DOHH2 (cell line): ENCODE results near the gene GXYLT2.

Experiments used
- EZH2phosphoT487 ChIP-seq: fragments of 200-600 bp; sonication (generic); IDR thresholded peaks from 2 replicates; pipeline ENCODE4 v1.6.1; 2017; ENCODE audit warnings: borderline replicate concordance, mild to moderate bottlenecking, antibody characterized with exemption, low read length, moderate library complexity, mixed read lengths
- TF ChIP-seq, protein P1 (sequence below): fragments of 200-600 bp; sonication (generic); IDR thresholded peaks from one replicate; pipeline ENCODE4 v1.5.1; 2014; ENCODE audit warnings: antibody characterized with exemption, mild to moderate bottlenecking, low read depth, low read length; ENCODE audit not compliant: poor library complexity, severe bottlenecking

GRCh38 chr3:72892081-72892775 lies 4.4 kb downstream of the GXYLT2 start:
- TF ChIP-seq, protein P1, sequence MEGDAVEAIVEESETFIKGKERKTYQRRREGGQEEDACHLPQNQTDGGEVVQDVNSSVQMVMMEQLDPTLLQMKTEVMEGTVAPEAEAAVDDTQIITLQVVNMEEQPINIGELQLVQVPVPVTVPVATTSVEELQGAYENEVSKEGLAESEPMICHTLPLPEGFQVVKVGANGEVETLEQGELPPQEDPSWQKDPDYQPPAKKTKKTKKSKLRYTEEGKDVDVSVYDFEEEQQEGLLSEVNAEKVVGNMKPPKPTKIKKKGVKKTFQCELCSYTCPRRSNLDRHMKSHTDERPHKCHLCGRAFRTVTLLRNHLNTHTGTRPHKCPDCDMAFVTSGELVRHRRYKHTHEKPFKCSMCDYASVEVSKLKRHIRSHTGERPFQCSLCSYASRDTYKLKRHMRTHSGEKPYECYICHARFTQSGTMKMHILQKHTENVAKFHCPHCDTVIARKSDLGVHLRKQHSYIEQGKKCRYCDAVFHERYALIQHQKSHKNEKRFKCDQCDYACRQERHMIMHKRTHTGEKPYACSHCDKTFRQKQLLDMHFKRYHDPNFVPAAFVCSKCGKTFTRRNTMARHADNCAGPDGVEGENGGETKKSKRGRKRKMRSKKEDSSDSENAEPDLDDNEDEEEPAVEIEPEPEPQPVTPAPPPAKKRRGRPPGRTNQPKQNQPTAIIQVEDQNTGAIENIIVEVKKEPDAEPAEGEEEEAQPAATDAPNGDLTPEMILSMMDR, result no peak
- no peak for TF ChIP-seq EZH2phosphoT487
